Fibroblast of gingiva (primary cell): ENCODE data around the gene CNIH3.

Experiments used
- DNase-seq: peaks from one replicate; pipeline ENCODE4 v3.0.0-alpha.2; 2011; ENCODE audit warnings: low read depth

CNIH3 gene

GRCh38 chr1:224616756-224617409, 766 bp downstream of the CNIH3 start:
- DNase-seq = no peak

DNA sequence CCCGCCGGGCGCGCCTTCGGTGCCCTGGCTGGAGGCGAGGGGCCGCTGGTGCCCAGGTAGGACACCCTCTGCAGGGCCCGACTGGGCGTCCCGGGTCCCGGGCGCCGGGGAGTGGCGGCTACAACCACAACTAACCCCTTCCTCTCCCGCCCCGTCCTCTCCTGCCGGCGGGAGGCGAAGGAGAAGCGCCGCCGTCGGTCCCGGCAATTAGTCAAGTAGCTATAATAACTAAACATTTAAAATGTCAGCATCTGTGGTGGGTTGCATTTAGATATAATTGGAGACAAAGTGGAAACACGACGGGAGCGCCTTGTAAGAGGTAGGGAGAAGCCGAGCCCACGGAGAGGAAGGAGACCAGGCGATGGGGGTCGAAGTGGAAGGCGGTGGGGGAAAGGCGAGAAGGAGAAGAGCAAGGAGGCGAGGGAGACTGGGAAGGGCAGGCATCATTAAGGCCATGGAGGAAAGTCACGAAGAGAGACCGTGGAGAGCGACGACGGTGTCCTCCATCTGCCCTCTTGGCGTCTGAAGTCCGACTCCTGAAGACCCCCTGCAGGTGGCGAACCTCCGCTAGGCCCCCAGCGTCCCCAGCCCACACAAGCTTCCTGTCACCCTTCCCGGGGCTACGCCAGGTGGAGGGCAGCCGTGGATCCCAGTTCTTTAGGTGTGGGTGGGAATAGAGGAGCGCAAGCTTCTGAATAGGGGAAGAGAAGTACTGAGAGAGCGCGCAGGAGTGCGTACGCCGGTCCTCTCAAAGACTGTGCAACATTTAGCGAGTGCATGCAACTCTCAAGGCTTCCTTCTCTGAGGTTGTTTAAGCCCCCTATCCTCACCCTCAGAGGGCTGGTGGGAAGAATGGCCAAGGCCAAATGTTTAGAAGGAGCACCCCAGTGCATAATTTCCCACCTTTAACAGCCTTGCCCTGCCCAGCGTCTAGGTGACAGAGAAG, 1.6 kb downstream of the CNIH3 start:
- no peak for DNase-seq

GRCh38 chr1:224619209-224619608, 3.1 kb downstream of the CNIH3 start:
- no peak for DNase-seq

GRCh38 chr1:224620105-224620504, 4.0 kb downstream of the CNIH3 start:
- no peak for DNase-seq

DNA sequence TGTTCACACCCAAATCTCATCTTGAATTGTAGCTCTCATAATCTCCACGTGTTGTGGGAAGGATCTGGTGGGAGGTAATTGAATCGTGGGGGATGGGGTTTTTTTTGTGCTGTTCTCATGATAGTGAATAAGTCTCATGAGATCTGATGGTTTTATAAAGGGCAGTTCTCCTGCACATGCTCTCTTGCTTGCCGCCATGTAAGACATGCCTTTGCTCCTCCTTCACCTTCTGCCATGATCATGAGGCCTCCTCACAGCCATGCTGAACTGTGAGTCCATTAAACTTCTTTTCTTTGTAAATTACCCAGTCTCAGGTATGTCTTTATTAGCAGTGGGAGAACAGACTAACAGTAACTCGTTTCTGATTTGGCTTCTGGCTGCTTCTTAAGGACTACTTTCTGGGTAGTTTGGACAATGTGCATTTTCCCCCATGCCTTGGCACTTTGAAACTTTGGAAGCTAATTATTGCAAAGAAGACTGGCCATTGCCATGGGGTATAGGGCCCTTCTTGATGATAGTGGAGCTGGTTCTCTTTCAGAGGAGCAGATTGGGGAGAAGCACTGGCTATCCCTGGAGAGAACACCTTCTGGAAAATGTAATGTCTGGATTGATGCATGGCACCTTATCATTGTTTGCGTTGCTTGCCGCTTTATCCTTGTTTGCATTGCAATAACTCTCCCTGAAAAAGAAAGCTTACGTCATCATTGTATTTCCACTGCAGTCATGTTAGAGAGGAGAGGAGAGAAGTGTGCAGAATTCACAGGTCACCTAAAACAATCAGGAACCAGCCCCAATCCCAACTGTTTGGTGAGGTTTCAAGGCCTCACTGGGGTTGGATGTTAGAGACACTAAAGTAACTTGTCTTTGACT, 5.9 kb downstream of the CNIH3 start:
- DNase-seq = no peak

GRCh38 chr1:224622831-224623230, 6.7 kb downstream of the CNIH3 start:
- DNase-seq = no peak

DNA sequence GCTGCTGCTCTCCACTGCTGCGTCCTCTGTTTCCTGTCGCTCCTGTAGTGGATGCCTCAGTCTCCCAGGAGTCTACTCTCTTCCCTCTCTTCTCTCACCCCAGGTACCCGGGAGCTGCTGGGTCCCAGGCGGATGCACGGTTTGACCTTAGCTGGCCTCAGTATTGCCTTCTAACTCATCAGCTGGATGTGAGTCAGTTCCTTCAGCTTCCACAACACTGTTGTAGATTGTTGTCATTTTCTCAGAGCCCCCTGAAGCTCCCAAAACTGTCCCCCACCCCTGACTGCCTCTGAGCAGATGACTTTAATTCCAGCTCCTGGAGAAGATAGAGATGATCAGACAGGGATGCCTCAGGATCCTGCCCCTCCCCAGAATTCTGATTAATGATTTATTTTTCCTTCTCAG, 7.2 kb downstream of the CNIH3 start:
- no peak for DNase-seq

DNA sequence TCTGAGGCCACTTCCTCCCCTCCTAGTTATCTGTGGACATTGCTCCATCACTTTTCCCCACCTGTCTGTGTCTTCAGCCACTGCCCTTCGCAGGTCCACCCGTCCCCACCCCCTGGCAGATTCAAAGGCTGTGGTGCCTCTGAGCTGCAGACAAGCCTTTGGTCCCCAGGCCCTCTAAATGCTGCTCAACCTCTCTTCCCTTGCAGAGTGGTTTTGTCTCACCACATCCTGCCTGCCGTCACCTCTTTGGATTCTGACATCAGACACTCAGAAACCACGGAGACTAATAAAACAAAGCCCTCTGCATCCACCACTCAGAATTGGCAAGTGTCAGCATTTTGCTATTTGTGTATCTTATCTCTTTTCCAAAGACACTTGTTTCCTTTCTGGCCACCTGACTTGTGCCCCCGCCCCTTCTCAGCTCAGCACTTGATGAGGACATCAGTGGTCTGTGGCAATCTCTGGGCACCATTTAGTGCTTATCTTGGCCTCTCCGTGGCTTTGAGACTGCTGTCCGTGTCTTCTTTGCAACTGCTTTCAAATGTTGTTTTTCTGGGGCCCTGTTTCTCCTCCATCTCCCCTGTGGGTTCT, 7.7 kb downstream of the CNIH3 start:
- DNase-seq = peak; percentile 52

- DNase-seq = no peak
These were observed 8.3 kb downstream of the CNIH3 start for GRCh38 chr1:224624432-224624831.

DNA sequence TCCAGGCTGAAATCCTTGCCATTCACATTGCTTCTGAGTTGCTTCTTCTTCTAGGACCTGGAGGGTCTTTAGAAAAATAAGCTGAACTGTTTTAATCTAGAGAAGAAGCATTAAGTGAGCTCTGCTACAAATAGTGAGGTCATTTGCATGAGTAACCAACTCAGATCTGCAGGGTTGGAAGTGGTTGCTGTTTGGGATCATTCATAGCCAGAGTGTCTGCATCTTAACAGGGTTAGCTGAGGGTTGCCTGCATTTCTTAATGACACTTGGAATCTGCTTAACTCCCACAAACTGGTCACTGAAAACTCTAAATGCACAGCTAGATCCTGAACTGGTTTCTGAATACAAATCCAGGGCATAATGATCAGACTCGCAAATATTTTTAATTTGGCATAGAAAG, 9.9 kb downstream of the CNIH3 start:
- peak; percentile 36 for DNase-seq

GRCh38 chr1:224629965-224630364, 13.8 kb downstream of the CNIH3 start:
- no peak for DNase-seq

DNA sequence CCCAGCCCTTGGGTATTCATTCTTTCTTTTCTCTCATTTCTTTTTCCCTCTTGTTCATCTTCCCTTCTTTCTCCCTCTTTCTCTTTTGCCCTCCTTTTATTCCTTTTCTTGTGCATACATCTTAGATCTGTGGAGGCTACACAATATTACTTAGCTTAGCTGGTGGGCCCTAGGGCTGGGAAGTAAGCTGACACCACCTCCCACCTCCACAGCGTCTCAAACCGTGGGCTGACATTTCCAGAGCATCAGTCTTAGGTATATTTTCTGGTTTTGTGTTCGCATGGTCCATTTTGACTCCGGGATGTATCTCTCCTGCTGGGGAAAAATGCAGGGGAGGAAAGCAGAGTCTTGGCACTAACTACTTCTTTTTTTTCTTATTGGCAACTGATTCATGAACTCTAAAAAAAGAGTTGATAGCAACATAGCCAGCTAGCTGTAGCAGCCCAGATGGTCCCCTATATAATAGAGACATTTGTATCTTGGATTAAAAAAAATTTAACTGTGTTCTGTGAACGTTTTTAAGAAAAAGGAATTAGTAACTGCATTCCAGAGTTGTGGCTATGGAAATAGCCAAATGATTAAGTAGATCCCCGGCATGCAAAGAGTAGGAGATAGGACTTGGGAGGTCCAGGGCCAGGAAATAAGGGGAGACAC, 15.5 kb downstream of the CNIH3 start:
- no peak for DNase-seq

- DNase-seq = no peak
These were observed 16.3 kb downstream of the CNIH3 start for GRCh38 chr1:224632381-224632871.

DNA sequence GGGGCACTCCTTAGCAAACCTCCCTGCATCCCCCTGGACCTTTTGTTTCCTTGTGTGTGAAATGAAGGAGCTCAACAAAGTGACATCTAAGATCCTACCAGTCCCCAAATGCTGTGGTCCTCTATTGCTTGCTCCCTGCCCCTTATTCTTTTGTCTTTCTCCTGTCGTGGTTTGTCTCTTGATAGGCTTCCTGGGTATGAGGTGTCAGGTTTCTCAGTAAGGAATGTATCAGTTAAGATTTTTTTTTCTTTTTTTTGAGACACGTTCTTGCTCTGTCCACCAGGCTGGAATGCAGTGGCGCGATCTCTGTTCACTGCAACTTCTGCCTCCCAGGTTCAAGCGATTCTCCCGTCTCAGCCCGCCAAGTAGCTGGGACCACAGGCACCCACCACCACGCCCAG, 16.8 kb downstream of the CNIH3 start:
- no peak for DNase-seq

GRCh38 chr1:224635356-224635755, 19.2 kb downstream of the CNIH3 start:
- peak; percentile 47 for DNase-seq

GRCh38 chr1:224637515-224637914, 21.4 kb downstream of the CNIH3 start:
- peak; percentile 42 for DNase-seq

GRCh38 chr1:224637936-224638335, 21.8 kb downstream of the CNIH3 start:
- DNase-seq = no peak

DNA sequence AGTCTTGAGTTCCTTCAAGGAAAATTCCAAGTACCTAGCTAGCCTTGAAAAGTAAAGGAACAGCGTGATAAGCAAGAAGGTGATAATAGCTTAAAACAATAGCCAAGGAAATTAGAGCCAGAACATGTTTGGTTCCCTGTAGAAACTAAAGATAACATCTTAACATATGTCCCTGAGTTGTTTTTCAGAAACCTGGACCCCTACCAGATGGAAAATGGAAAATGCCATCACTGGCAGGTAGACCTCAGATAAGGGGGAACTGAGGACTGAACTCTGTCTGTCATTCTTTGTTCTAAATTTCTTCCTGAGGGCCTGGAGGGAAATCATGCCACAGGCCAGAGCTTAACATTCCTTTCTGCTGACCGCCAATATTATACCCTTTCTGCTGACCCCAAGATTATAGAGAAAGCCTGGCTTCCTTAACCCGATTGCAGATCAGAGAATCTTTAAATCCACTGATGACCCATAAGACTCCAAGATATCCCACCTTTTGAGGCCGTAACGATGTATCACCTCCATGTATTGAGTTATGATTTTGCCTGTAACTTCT, 23.4 kb downstream of the CNIH3 start:
- no peak for DNase-seq

DNA sequence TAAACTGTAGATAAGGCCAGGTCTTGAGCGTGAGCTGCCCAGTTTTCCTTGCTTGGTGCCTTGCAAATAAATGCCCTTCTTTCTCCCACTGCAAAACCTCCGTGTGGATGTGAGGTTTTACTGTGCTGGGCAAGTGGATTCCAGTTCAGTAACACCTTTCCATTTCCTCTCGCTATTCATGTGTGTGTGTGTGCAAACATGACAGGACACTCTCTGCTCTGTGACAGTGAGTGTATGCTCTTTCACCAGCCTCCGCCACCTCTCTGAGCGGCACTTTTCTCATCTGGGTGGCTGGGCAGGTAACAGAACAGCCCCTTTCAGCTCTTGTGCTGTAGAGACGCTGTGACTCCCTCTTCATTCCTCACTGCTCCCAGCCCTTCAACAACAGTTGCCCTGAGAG, 23.9 kb downstream of the CNIH3 start:
- DNase-seq = no peak

DNA sequence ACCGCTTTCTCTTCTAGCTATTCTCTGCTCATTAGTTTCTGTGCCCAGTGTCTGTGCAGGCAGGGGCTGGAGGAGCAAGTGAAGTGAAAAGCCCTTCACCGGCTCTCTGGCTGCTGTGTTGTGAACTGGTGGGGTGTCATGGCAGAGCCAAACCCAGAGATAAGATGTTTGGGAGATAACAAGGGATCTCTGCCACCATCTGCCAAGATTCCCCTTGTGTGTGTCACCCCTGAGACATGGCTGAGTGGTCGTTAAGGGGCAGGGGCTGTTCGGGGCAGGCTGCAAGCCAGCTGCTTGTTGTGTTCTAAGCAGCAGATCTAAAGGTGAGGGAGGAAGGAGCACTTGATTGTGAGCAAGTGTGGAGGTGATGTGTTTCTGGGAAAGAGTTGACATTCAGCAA, 24.5 kb downstream of the CNIH3 start:
- DNase-seq = no peak

DNA sequence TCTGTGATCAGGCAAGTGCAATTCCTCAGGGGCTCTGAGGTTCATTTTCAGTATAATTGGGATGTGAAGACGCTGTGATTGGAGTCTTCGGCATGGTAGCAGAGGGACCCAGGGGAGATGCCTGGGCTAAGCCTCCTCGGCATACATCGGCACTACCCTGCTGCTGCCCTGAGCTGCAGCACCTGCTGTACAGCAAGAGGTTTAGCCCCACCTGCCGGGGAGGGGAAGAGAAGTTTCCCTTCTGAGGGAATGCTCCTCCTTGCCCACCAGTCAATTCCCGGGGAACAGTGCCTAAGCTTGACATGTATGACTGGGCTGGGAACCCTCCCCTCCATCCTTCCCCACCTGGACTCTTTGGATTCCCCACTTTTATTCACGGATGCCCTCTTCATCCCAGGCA, 24.9 kb downstream of the CNIH3 start:
- no peak for DNase-seq
